A549 (cell line): ENCODE measurements around the gene TBC1D12.

Experiments used
- ELK1 ChIP-seq: fragments of 150-350 bp; IDR thresholded peaks from 2 replicates; pipeline ENCODE4 v1.6.1; 2014; ENCODE audit warnings: low read depth, mild to moderate bottlenecking, low read length
- GATA3 ChIP-seq: IDR thresholded peaks from 2 replicates; pipeline ENCODE4 v1.6.1; 2012; ENCODE audit warnings: borderline replicate concordance
- HEYL ChIP-seq: fragments of 250-450 bp; sonication (Bioruptor Pico); IDR thresholded peaks from 2 replicates; pipeline ENCODE4 v1.8.0; 2021; ENCODE audit warnings: mild to moderate bottlenecking, moderate library complexity
- POLR2A ChIP-seq: IDR thresholded peaks from 2 replicates; pipeline ENCODE4 v1.6.1; 2012; ENCODE audit warnings: mild to moderate bottlenecking, low read length
- TF ChIP-seq, protein P1 (sequence below): fragments of >200 bp; sonication (Bioruptor Twin); formaldehyde crosslinking; IDR thresholded peaks from 3 replicates; pipeline ENCODE4 v1.5.1; 2016

GRCh38 chr10:94443047-94443446, 40.7 kb downstream of the TBC1D12 start:
- TF ChIP-seq POLR2A (no peak), GATA3 (no peak), HEYL (no peak), ELK1 (no peak)
- TF ChIP-seq, protein P1, sequence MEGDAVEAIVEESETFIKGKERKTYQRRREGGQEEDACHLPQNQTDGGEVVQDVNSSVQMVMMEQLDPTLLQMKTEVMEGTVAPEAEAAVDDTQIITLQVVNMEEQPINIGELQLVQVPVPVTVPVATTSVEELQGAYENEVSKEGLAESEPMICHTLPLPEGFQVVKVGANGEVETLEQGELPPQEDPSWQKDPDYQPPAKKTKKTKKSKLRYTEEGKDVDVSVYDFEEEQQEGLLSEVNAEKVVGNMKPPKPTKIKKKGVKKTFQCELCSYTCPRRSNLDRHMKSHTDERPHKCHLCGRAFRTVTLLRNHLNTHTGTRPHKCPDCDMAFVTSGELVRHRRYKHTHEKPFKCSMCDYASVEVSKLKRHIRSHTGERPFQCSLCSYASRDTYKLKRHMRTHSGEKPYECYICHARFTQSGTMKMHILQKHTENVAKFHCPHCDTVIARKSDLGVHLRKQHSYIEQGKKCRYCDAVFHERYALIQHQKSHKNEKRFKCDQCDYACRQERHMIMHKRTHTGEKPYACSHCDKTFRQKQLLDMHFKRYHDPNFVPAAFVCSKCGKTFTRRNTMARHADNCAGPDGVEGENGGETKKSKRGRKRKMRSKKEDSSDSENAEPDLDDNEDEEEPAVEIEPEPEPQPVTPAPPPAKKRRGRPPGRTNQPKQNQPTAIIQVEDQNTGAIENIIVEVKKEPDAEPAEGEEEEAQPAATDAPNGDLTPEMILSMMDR = no peak
